ENCODE results near the gene ROR1.

Gene ROR1

DNA sequence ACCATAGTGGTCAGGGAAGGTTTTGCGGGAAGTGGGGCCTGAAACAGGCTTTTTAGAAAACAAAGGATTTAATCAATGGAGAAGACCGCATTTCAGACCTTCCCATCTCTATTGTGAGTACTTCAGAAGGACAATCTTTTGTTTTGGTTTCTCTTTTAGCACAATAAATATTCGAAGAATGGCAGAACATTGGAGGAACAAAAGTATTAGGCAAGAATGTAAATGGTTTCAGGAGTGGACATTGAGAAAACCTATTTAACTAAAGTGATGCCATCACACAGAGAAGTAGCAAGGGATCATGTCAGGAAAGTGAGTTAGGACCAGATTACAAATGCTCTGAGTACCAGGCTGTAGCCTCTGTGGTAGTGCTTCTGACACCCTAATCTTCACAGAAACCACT, 402.8 kb downstream of the ROR1 start:
- no peak for DNase-seq (ENCODE audit: low read depth in 2 of 2)

DNA sequence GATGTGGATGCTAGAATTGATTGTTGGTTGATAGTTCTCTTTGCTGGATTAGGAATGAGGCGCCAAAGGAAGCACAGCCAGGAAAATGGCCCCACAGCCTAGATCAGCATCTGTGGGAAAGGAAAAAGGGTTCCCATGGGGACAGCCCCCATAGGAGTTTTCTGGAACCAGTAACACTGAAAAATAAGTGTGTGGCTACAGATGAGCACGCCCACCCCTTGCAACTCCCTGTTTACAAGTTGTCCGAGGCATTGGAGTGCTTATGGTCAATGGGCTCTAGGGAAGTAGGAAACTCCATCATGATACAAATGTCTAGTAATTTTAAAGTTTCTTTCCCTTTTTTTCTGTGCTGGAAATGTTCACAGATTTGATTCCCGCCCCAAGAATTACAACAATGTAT, 405.8 kb downstream of the ROR1 start:
- no peak for DNase-seq (ENCODE audit: low read depth in 2 of 2)

DNA sequence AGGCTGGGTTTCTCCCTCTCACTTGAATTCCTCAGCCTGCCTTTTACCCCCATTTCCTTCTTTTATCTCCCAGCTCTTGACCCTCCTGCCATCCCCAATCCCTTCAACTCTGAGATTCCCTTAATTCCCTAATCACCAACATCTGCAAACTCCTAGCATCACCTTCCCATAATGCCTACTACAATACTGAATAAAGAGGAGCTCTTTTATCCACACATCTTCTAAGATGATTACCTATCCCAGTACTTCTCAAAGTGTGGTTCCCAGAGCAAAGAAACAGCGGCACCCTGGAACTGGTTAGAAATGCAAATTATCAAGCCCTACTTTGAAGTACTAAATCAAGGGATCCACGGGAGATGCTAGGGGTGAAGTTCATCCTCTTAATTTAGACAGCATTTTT, 408.4 kb downstream of the ROR1 start:
- DNase-seq (ENCODE audit: low read depth in 2 of 2) = no peak

DNA sequence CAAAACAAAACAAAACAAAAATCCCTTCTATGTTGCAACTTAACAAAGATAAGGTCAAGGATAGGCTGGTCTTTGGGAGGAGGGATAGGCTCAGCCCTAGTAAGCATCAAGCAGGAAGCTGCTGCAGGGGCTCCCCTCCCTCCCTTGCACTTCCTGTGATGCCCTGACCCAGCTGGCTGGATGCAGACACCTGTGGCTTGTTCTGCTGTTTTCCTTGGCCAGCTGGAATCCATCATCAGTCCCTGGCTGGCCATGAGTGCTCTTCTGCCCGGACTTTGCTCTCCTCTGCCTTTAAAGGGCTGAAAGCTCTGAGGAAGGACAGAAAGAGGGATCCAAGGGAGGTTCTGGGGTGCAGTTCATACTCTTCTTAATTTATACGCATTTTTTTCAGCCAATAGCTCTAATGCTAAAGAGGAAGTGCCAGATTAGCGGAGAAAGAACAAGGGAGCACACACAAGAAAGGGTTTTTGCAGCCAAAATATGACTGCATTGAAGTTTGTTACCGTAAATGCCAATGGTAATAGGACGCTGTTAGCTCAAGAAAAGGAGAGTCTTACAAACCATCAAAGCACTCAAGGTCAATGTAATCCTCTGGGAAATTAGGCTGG, 409.7 kb downstream of the ROR1 start:
- DNase-seq (ENCODE audit: low read depth in 2 of 2) = no peak

DNA sequence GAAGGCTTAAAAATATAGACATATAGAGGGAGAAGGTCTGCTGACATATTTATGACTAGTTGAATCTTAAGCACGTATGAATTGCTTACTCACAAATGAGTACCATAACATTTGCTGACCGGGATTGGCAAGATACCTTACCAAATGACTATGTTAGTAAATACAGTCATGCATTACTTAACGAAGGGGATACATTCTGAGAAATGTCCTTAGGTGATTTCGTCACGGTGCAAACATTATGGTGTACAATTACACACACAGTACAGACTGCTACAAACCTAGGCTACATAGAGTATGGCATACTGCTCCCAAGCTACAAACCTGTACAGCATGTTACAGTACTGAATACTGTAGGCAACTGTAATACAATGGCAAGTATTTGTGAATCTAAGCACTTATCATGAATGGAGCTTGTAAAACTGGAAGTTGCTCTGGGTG, 410.2 kb downstream of the ROR1 start:
- peak; percentile 83 to 86 for DNase-seq (ENCODE audit: low read depth in 2 of 2)

DNA sequence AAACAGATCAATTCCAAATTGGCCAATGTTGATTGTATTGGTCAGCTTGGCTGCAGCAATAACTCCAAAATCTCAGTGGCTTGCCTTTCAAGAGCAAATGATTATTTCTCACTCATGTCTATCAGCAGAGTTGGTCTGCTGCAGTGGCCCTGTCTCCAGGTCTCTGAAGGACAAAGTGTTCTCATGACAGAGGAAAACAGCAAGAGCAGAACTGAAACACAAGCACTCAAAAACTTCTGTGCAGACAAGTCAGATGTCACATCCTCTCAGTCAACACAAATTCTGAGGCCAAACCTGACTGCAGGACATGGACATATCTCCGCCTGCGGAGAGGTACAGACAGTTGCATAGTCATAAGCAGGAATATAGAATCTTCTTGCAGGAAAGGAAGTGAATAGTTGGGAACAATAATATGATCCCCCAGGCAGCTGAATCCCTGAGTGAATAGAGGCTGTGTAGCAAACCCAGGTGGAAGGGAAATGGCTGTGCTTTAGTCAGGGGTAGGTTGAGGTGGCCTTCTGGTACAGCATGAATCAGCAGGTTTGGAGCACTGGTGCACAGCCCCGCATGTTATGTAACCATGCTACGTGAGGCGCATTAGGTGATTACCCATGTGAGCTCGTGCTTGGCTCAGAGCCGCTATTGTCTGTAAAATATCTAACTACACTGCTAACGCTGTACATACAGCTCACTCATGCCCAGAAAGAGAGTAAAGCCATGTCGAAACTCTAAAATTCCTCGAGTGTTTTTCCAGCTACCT, 412.5 kb downstream of the ROR1 start:
- DNase-seq (ENCODE audit: low read depth in 2 of 2) = no peak

DNA sequence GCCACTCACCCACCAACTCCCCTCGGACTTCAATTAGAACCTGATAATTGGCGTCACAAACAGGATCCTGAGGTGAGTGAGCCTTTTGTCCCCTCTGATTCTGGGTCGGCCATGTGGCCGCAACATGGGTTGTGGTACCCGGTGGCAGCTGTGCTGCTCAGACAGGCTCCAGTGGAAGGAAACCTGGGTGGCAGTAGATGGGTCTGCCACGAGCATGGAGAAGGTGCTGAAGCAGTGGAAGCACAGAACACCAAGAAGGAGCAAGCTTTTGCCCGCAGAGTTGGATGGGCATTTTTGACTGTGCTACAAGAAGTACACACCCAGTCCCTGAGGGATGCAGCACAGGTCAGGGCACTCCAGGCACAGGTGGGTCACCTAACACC, 413.1 kb downstream of the ROR1 start:
- DNase-seq (ENCODE audit: low read depth in 2 of 2) = no peak

DNA sequence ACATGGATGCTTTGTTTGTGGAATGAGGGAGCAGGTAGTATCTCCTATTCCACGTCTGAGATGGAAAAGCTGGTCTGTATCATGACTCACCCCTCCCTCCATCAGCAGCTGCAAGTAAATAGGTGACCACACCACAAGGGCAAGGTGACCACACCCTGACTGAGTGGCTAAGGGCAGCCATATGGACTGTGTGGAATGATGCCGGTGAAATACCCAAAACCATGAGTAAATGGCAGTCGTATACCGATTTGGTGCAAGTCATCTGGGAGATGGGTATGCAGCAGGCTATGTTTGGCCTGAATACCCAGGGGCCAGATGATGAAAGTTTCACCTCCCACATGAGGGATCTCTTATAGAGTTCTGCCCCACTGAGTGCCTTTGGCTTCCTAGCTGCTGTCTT, 413.8 kb downstream of the ROR1 start:
- no peak for DNase-seq (ENCODE audit: low read depth in 2 of 2)

DNA sequence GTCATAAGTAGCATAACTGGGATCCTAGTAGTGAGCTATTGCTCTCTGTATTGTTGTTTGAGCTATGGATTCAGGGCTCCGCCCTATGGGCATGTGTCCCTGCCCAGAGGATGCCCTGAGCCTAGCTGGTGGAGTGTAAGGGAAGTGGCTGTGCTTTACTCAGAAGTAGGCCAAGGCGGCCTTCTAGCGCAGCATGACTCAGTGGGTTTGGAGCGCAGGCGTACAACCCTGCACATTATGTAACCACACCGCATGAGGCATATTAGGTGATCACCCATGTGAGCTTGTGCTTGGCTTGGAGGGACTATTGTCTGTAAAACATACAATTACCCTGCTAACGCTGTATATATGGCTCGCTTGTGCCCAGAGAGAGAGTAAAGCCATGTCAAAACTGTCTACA, 418.5 kb downstream of the ROR1 start:
- DNase-seq (ENCODE audit: low read depth in 2 of 2) = no peak

DNA sequence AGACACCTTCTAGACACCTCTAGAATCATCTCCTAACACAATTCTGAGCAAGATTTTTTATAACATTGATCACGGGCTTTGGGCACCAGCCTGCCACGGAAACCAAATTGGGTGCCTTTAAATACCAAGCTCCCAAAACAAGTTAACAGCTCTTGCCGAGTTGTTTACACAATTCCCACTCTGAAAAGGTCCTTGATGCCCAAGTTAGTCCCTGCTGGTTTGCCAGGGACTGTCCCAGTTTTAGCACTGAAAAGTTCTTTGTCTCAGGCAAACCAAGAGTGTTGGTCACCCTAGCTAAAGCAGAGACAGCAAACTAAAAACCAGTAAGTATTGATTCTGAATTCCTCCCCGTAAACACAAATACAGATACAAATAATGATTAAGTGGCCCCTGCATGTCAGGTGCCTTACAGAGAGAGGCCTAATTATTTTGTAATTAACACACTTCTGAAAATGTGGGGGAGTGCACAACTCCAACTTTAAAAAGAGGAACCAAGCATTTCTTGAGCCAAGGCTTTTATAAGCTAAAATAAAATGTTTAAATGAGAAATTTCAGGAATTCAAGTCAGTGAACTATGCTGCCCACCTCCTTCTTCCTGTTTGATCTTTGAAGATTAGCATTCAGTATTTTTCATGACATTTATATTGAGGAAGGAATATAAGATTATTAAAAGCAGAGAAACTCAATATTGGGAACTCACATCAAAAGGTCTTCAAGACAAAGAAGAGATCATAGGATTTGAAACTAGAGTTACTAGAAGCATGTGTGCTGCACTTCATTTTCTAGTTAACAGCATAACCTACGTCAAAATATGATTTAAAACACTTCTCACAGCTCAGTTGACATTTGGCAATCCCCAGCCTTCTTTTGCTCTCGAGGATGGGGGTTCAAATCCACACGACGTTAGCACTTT, 420.6 kb downstream of the ROR1 start:
- no peak for DNase-seq (ENCODE audit: low read depth in 2 of 2)

DNA sequence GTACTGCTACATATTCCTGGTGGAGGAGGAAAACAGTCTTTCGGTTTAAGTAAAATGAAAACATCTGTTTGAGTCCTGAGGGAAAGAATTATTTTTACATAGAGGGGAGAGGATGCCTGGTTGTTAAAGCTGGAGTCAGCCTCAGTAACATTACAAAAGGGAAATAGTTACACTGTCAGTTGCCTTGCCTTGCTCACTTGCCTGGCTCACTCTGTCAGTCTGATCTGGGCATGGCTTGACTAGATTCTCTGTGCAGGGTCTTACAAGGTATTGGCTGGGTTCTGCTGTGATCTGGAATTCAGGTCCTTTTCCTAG, 421.2 kb downstream of the ROR1 start:
- DNase-seq (ENCODE audit: low read depth in 2 of 2) = peak; percentile 39 to 46

DNA sequence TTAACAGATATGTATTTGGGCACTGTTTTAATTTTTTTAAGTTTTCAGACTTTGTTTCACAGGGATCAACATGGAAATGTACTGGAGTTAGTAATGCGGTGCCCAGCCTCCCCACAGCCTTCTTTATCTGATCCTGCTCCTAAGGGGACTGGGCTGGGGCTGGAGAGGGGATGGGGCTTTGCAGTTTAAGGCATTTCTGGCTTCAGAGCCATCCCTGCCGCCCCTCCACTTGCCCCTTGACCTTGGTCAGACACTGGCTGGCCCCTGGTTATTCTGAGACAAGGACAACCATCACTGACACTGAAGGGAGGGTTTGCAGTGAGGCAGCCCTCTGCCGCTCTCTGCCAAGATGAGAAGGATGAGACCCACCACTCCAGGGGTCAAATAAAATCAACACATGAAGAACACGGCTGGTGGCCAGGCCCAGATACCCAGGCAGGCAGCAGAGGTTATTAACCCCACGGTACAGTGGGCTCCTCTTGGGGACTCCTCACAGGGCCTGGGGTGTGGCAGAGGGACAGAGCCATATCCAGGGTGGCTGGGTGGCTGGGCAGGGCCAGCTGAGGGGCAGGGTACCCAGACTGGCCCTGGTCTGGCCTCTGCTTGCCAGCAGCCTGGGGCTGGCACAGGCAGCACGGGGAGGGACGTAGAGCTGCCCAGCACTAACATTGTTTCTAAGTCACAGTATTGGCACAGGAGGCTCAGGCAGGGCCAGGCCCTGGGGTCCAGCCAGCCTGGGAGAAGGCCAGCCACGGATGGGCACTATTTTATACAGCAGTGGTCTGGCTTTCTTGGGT, 422.5 kb downstream of the ROR1 start:
- no peak for DNase-seq (ENCODE audit: low read depth in 2 of 2)

DNA sequence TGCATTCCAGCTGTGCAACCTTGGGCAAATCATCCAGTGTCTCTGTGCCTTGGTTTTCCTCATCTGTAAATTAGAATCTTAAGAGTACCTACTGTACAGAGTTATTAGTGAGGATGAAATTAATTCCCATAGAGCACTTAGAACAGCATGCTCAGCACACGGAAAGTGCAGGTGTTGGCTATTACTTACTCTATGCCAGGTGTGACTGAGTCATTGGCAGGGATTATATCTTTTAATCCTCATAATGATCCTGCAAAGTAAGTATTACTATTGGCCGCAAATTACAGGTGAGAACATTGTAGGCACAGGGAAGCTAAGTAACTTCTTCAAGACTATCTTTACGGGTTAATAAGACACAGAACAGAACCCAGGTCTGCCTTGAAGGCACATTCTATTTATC, 423.3 kb downstream of the ROR1 start:
- no peak for DNase-seq (ENCODE audit: low read depth in 2 of 2)

DNA sequence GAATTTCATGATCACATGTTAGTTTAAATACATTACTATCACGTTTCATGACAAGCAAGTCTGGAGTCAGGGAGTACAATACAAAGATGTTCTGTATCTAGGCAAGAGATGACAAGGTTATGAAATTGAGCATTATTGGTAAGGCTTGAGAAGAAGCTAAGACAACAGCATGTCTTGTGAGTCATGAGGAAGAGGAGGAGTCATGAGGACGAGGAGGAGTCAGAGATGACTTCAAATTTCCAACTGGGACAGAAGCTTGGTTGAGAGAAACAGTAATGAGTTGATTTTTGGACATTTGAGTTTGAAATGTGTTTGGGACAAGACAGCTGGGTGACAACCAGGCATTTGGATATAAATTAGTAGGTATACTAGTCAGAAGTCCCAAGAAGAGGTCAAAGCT, 425.3 kb downstream of the ROR1 start:
- no peak for DNase-seq (ENCODE audit: low read depth in 2 of 2)

DNA sequence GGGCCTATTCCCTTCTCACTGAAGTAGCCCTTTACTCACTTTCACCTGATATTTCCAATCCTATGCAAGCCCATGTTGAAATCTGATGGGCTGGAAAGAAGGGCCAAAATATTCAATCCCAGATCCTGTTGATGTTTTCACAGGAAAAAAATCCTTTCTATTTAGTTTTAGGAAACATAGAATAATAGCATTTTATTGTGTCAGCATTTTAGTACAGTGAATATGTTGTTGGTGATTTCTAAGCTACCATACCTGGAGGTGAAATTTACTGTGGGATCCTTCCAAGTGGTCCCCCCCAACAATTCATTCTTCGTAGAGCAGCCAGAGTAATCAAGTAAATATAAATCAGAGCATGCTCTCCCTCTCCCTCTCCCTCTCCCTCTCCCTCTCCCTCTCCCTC, 426.2 kb downstream of the ROR1 start:
- no peak for DNase-seq (ENCODE audit: low read depth in 2 of 2)

DNA sequence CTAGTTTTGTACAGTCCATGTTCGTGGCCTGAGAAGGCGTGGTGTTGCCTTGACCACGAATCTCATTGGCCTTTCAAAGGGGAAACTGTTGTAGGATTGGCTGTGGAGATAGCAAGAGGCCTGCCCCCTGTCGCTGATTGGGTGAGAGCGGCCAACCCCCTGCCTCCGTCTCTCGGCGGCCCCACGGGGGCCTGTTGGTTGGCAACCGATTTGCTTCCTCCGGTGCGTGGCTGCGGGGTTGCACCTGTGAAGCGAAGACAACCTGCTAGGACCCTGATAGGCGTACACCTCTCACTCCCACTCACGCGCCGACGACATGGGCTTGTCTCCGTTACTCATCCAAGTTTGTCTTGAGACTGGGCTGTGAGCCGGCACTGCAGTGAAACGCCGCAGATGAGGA, 429.6 kb downstream of the ROR1 start, which contains the start of gene UBE2U:
Gene UBE2U, plus strand, starts transcription at position 204 of the 400 bp plus-strand sequence. CDS start 428 bp downstream, outside the sequence.
- DNase-seq (ENCODE audit: low read depth in 2 of 2) = no peak

DNA sequence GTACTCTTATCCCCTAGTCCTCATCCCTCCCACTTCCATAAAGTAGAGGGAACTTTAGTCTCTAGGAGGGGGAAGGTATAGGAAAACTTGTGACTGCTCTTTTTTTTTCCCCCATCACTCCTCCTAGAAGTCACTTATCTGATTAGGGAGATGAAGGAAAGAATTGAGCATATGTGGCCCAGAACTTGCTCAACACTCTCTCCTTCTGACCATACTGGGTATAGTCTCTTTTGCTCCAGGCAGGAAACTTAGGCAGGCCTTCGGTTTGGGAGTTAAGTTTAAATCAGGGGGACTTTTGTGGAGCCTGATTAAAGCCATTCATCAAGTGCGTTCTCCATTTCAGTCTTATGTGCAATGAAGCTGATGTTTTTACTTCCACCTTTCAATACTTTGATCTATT, 435.4 kb downstream of the ROR1 start:
- no peak for DNase-seq (ENCODE audit: low read depth in 2 of 2)

DNA sequence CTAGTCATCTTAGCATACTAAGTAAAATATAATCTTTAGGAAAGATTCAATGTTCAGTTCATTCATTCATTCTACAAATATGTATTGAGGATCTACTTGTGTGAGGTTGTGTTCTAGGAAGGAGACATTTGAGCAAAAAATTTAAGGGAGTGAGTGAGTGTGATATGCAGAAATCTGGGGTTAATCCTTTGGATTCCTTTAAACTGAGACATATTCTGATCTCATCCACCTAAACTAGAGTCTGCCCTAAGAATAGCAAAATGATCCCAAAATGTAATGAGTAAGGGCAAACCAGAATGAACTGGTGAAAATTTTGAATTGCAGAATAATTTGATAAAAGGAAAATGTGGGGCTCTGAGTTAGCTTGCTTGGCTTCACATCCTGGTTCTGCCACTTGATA, 438.2 kb downstream of the ROR1 start:
- DNase-seq (ENCODE audit: low read depth in 2 of 2) = peak; percentile 56 to 63

DNA sequence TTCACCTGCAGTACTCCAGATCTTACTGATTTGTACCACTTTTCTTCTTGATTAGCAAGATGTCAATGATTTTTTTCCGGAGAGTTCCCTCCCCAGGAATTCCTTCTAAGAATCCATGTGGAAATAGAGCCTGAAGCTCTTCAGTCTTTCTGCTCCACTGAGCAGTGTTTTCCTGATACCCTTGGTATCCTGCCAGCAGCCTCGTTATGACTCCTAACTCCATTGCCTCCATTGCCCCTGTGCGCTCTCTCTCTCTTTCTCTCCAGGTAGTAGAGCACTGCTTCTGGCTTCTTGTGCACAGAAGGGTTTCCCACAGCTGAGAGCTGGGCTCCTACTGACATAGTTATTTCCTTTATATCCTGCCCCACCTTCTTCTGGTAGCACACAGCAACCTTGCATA, 441.8 kb downstream of the ROR1 start:
- no peak for DNase-seq (ENCODE audit: low read depth in 2 of 2)

DNA sequence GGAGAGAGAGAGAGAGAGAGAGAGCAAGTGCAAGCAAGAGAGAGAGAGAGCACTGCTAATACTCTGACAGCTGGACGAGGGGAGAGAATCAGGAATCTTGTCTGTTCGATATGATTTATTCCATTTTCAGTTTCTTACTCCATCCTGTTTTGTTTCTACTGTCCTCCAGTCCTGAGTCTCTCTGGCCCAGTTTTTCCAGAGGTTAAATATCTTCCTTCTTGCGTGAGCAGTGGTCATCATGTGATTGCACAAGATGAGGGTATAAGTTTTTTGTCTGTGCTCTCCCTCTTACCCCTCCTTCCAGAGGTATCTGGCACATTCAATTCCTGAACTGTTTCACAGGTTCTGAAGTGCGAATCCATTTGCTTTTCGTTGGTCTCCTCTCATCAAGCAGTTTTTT, 446.4 kb downstream of the ROR1 start:
- DNase-seq (ENCODE audit: low read depth in 2 of 2) = no peak

DNA sequence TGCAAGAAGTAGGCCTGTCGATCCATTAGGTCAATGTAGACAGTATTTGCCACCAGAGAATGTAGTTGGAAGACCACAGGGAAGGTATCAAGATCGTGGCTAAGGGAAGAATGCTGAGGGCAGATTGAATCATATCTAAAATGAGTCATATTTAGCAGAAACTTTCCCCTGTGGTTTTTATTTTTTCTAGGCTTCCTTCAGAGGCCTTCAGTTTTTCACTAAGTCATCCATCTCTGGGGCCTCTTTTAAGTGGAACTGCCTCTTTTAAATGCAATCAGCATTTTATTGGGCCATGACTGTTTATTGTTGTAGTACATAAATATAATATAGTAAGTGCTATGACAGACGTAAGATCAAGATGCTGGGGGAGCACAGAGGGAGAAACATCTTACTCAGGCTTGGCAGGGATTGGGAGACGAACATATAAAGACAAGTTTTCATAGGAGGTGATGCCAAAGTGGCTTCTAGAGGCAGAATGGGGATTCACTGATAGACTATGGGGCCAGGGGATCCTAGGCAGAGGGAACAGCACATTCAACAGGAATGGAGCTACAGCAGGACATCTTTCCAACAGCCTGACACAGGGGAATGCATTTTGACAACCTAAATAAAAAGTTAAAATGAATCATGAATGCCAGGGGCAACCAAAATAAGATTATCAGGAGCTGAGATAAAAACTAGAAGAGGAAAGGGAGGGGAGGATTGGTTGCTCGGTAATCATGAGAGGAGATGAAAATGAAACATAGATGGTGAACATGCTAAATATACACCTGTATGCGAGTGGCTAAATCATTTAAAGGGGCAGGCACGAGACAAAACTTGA, 449.7 kb downstream of the ROR1 start:
- peak; percentile 89 to 90 for DNase-seq (ENCODE audit: low read depth in 2 of 2)
